OCI-LY3 (cell line): Measurements from ENCODE around the gene LOXL1.
"Not testable (repeated sequence)": the region's sequence is repeated elsewhere in the genome, so short reads cannot be mapped to it uniquely, and the experiment has no call there.

ENCODE experiments used
- H2AFZ ChIP-seq: fragments of 200-600, 300-600 bp; shearing (Covaris generic); 2 replicates; pipeline ENCODE4 v1.6.0; 2014; ENCODE audit warnings: antibody characterized with exemption, low read depth, low read length
- H3K27ac ChIP-seq: fragments of 200-600, 300-600 bp; sonication (generic); 2 replicates; pipeline ENCODE4 v1.5.1; 2014; ENCODE audit warnings: mild to moderate bottlenecking, low read length, moderate library complexity, mixed read lengths
- H3K27me3 ChIP-seq: fragments of 200-600, 300-600 bp; sonication (generic); 2 replicates; pipeline ENCODE4 v1.6.1; 2014; ENCODE audit warnings: low read depth, low read length, mixed read lengths
- H3K36me3 ChIP-seq: fragments of 200-600, 300-600 bp; sonication (generic); replicated peaks from 2 replicates; pipeline ENCODE3; 2014; ENCODE audit warnings: low read depth, low read length, mixed read lengths
- H3K4me1 ChIP-seq: fragments of 300-600, 200-600 bp; sonication (generic); 2 replicates; pipeline ENCODE4 v1.6.1; 2014; ENCODE audit warnings: low read length, mixed read lengths
- H3K4me2 ChIP-seq: fragments of 200-600, 300-600 bp; sonication (generic); 2 replicates; pipeline ENCODE4 v1.6.1; 2014; ENCODE audit warnings: low read length, mixed read lengths
- H3K4me3 ChIP-seq: fragments of 300-600, 200-600 bp; sonication (generic); 2 replicates; pipeline ENCODE4 v1.5.1; 2014; ENCODE audit warnings: antibody characterized with exemption, mild to moderate bottlenecking, low read length, moderate library complexity
- H3K79me2 ChIP-seq: fragments of 300-600, 200-600 bp; shearing (Covaris generic); 2 replicates; pipeline ENCODE4 v1.6.1; 2014; ENCODE audit warnings: mild to moderate bottlenecking, low read length, mixed read lengths
- H3K9ac ChIP-seq: fragments of 300-600, 200-600 bp; shearing (Covaris generic); 2 replicates; pipeline ENCODE4 v1.6.0; 2014; ENCODE audit warnings: mild to moderate bottlenecking, low read length, moderate library complexity
- H3K9me3 ChIP-seq: fragments of 200-600, 300-600 bp; shearing (Covaris generic); 2 replicates; pipeline ENCODE4 v1.6.1; 2014; ENCODE audit warnings: low read length, mixed read lengths; ENCODE audit not compliant: insufficient read depth
- H4K20me1 ChIP-seq: fragments of 200-600, 300-600 bp; sonication (generic); 2 replicates; pipeline ENCODE4 v1.6.1; 2016; ENCODE audit warnings: low read length, mixed read lengths; ENCODE audit not compliant: insufficient read depth
- CTCF ChIP-seq: fragments of 200-600, 300-600 bp; sonication (generic); IDR thresholded peaks from 2 replicates; pipeline ENCODE4 v1.5.1; 2014; ENCODE audit warnings: antibody characterized with exemption, low read length, low read depth
- EZH2phosphoT487 ChIP-seq: fragments of 200-600 bp; shearing (Covaris generic); IDR thresholded peaks from 2 replicates; pipeline ENCODE4 v1.6.1; 2018; ENCODE audit warnings: antibody characterized with exemption, mixed run types, low read depth

The LOXL1 gene

DNA sequence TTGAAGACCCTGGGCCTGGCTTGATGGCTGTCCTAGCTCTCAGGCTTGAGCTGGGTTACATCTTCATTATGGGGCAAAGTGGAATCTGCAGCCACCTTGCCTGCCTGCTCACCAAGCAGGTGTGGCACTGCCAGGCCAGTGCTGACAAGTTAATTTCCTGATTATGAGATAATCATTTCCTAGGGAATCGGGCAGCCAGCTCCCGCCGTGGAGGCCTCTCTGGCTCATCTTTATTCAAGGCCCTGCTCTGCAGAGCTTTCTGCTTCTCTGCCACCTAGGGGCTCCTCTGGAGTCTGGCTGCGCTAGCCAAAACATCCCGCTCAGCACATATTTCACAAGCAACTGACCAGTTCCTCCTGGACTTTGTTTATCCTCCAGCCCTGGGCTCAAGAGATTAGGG lies 9.9 kb downstream of the LOXL1 start:
- H3K4me3 ChIP-seq, result no peak overlapping the region
- H3K4me1 ChIP-seq, result no peaks in the 10 kb centered on the region

GRCh38 chr15:73936588-73937290 lies 10.5 kb downstream of the LOXL1 start:
- Histone ChIP-seq H4K20me1 (no peaks in the 10 kb centered on the region), H3K4me2 (no peak overlapping the region), H3K9ac (no peak overlapping the region), H3K79me2 (no peaks in the 10 kb centered on the region), H3K4me1 (no peaks in the 10 kb centered on the region), H3K36me3 (no peaks in the 10 kb centered on the region), H3K4me3 (no peak overlapping the region), H3K27ac (no peak overlapping the region), H3K27me3 (no peaks in the 10 kb centered on the region), H2AFZ (no peak overlapping the region), H3K9me3 (no peaks in the 10 kb centered on the region)
- TF ChIP-seq CTCF (no peak), EZH2phosphoT487 (no peak)

More for the DNA sequence above, 9.9 kb downstream of the LOXL1 start:
- H3K79me2 ChIP-seq, result no peaks in the 10 kb centered on the region
- no peaks in the 10 kb centered on the region for H4K20me1 ChIP-seq
- H3K9me3 ChIP-seq, result no peaks in the 10 kb centered on the region
- no peaks in the 10 kb centered on the region for H3K27me3 ChIP-seq
- H3K9ac ChIP-seq, result no peak overlapping the region
- H2AFZ ChIP-seq, result no peak overlapping the region
- H3K4me2 ChIP-seq, result no peak overlapping the region
- TF ChIP-seq CTCF (no peak), EZH2phosphoT487 (no peak)
- H3K27ac ChIP-seq, result no peak overlapping the region
- H3K36me3 ChIP-seq, result no peaks in the 10 kb centered on the region

DNA sequence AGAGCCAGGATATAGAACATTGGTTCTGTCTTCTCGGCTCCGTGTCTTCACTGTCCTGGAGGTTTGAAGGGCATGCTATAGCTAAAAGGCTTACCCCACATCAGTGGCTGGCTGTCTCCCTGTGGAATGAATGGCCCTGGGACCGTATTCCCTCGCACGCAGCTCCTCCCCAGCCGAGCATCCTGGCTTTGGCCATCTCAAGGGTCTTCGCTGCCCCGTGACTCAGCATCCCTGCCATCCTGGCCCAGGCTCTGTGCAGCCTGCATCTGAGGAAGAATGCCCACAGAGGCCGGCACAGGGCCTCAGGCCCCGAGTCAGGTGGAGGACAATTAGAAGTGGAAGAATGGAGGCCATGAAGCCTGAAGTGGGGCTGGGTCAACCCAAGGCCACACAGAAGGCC lies 11.0 kb downstream of the LOXL1 start:
- H2AFZ ChIP-seq, result no peak overlapping the region
- no peaks in the 10 kb centered on the region for H4K20me1 ChIP-seq
- H3K9me3 ChIP-seq, result no peaks in the 10 kb centered on the region
- TF ChIP-seq EZH2phosphoT487, result no peak
- no peak for TF ChIP-seq CTCF
- no peak overlapping the region for H3K4me2 ChIP-seq
- H3K27ac ChIP-seq, result no peak overlapping the region
- no peaks in the 10 kb centered on the region for H3K4me1 ChIP-seq
- no peak overlapping the region for H3K9ac ChIP-seq
- H3K4me3 ChIP-seq, result no peak overlapping the region
- H3K27me3 ChIP-seq, result no peaks in the 10 kb centered on the region
- H3K36me3 ChIP-seq, result no peaks in the 10 kb centered on the region
- no peaks in the 10 kb centered on the region for H3K79me2 ChIP-seq

DNA sequence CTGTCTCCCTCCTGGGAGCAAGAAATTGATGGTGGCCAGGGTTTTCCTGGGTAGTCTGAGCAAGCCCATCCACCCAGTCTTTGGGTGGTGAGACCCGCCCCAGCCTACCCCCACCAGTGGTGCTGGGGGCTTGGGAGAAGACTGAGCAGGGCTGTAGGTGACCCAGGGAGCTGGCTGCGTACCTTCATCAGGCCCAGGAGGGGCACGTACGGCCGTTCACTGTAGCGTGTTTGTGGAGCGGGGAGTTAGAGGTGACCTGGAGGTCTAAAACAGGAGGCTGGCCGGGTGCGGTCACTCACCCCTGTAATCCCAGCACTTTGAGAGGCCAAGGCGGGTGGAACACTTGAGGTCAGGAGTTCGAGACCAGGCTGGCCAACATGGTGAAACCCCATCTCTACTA lies 11.5 kb downstream of the LOXL1 start:
- Histone ChIP-seq H3K9me3 (no peaks in the 10 kb centered on the region), H3K79me2 (no peaks in the 10 kb centered on the region), H3K36me3 (no peaks in the 10 kb centered on the region), H3K27me3 (0 out of 2 replicates have a peak, but pooled peaks cover under 1% of the 10 kb centered on the region), H4K20me1 (no peaks in the 10 kb centered on the region), H3K9ac (no peak overlapping the region), H2AFZ (no peak overlapping the region), H3K4me3 (no peak overlapping the region), H3K4me1 (no peaks in the 10 kb centered on the region), H3K4me2 (no peak overlapping the region), H3K27ac (no peak overlapping the region)
- TF ChIP-seq EZH2phosphoT487, result no peak
- no peak for TF ChIP-seq CTCF

DNA sequence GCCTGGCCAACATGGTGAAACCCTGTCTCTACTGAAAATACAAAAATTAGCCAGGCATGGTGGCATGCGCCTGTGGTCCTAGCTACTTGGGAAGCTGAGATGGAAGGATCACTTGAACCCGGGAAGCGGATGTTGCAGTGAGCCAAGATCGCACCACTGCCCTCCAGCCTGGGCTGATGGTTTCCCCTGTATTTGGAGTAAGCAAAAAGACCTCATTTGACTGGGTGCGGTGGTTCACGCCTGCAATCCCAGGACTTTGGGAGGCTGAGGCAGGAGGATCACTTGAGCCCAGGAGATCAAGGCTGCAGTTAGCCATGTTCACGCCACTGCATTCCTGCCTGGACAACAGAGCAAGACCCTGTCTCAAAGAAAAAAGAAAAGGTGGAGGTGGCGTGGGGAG lies 12.3 kb downstream of the LOXL1 start:
- H3K9ac ChIP-seq, H3K4me2 ChIP-seq, H3K27ac ChIP-seq, H3K36me3 ChIP-seq, H3K4me1 ChIP-seq, H3K4me3 ChIP-seq, H3K79me2 ChIP-seq, H3K27me3 ChIP-seq, H2AFZ ChIP-seq, H3K9me3 ChIP-seq, H4K20me1 ChIP-seq: not testable (repeated sequence)
